ENCODE results near the gene CENPX. TPM values are rescaled to one million over a fixed set of nuclear protein-coding genes. Genes with fewer than 3 reads are reported as not detected.
"Not testable (repeated sequence)": the region's sequence is repeated elsewhere in the genome, so short reads cannot be mapped to it uniquely, and the experiment has no call there.

CENPX gene
- total RNA-seq, 1 experiment from 2014 or later, result 119 TPM

DNA sequence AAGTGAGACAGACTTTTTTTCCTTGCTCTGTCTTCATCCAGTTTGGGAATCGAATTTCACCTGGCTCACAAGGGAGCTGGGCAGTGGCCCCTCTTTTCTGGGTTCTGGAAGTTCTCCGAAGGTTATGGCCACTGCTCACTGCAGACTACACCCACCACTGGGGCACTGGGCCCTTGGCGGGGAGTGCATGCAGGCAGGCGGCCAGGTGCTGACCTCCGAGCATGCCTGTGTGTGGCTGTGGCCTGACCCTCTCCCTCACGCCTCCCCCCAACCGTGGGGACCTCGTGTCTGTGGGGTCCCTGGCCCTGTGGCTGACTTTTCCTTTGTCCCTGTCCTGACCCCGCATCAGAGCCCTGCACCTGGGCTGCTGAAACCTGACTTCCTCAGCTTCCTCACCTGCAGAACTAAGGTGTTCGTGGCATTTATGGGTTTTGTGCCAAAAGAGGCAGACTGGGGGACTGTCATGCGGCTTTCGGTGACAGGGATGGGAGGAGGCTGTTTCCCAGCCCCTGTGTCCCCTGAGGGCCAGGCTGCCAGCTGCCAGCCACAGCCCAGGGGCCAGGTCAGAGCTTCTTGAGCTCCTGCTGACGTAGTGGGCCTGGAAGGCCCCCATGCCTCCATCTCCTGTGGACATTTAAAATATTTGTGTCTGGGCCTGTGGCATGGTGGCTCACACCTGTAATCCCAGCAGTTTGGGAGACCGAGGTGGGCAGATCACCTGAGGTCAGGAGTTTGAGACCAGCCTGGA lies 23.8 kb downstream of the CENPX start:
- DNase-seq (ENCODE audit: low read depth), result no peak

DNA sequence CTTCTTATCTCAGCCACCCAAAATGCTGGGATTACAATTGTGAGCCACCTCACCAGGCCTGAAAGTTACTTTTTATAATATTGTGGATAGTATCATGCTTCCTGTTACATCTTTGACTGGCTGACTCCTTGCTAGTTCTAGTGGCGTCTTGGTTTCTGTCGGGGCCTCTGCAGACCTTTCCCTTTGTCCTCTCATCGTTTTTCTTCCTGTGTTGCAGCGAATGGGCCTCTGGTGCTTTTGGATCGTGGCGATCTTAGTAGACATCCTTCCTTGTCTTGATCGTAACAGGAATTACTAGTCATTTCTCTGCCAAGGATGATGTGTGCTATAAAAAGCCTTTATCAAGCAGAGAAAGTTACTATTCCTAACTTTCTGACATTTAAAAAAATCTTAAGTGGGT lies 24.5 kb downstream of the CENPX start:
- no peak for DNase-seq (ENCODE audit: low read depth)

DNA sequence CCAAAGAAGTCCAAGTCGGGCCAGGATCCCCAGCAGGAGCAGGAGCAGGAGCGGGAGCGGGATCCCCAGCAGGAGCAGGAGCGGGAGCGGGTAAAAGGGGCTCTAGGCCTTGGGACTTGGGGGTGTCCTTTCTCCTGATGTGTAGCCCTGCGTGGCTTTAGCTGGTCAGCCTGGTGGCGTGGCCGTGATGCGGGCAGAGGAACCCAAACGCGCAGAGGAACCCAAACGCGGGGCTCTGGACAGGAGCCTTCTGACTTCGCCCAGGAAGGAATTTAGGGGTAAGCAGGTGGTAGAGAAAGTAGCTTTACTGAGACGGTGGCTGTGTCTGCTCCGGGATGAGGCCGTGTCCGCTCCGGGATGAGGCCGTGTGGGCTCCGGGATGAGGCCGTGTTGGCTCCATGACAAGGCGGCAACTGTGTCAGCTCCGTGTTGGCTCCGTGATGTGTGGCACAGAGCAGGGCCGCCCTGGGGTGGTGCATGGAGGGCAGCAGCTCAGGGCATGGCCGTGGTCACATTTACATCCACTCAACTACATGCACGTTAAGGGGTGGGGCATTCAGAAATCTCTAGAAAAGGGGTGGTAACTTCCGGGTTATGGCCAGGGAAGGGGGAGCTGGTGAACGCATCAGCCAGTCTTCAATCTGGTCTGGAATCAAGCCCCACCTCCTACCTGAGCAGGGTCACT lies 25.8 kb downstream of the CENPX start:
- DNase-seq (ENCODE audit: low read depth), result no peak

DNA sequence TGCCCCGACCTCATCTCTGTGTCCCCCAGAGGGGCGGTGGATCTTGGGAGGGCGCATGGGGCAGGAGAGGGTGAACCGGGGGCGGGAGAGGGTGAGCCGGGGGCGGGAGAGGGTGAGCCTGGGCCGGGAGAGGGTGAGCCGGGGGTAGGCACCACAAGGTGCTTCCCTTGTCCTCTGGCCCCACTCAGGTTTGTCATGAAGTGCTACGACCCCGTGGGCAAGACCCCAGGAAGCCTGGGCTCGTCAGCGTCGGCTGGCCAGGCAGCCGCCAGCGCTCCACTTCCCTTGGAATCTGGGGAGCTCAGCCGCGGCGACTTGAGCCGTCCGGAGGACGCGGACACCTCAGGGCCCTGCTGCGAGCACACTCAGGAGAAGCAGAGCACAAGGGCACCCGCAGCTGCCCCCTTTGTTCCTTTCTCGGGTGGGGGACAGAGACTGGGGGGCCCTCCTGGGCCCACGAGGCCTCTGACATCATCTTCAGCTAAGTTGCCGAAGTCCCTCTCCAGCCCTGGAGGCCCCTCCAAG lies 26.4 kb downstream of the CENPX start:
- no peak for DNase-seq (ENCODE audit: low read depth)

DNA sequence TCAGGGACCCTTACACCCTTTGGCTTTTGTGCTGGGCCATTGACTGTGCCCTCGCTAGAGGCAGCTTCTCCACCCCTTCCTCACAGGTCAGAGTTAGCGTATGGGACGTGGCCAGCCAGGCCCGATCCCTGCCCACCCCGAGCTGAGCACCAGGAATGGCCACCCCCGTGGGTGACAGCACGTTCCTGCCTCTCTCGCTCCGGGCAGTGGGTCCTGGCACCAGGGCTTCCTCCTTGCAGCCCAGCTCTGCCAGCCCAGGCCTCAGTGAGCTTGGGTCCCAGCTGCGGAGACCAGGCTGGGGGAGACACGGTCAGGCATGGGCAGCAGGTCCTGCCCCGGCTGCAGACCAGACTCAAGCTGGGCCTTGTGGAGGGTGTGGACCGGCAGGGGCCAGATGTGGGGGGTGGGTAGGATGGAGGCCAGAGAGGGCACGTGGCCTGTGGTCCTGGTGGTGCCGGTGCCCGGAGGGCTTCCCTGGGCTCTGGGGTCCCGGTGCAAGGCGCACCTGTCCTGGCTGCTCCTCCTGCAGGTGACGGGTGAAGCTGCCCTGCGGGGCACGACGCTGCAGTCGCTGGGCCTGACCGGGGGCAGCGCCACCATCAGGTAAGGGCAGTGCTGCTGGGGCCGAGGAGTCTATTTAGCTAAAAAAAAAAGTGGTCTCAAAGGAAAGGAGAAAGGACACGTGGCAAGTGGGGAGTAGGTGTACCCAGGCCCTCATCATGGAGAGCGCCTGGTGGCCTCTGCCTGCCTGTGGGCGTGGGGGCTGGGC lies 27.0 kb downstream of the CENPX start:
- no peak for DNase-seq (ENCODE audit: low read depth)

DNA sequence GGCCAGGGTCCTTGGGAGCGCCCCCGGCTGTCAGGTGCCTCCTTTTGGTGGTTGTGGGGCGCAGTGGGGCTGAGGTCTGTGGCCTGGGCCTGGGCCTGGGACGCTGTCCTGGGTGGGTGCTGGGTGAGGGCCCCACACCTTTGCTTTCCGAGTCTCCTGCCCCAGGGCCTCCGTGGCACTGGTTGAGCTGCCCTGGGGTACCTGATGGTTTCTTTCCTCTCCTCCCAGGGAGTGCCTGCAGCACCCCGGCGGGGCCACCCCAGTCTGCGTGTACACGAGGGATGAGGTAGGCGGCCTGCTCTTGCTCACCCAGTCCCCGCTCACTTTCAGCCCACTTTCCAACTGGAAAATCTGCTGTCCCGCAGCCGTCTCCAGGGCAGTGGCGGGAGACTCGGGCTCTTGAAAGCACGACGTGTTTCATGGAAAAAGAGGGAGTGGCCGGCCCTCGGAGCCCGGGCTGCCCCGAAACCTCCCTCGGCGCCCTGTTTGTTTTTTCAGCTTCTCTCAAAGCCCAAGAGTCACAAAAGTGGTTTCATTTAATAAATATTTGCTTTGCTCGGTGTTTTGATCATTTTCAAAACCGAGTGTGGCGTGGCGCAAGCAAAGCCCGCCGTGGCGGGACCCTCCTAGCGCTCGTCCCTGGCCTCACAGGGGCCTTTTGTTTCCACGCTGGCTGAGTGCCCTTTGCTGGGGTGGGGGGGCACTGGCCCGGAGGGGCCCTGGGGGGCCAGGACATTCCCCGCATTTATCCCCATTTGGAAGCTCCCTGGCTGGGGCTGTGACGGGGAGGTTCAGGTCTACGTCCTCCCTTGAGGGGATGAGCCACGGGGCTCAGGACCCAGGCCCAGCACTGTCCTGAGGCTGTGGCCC lies 27.9 kb downstream of the CENPX start:
- no peak for DNase-seq (ENCODE audit: low read depth)

DNA sequence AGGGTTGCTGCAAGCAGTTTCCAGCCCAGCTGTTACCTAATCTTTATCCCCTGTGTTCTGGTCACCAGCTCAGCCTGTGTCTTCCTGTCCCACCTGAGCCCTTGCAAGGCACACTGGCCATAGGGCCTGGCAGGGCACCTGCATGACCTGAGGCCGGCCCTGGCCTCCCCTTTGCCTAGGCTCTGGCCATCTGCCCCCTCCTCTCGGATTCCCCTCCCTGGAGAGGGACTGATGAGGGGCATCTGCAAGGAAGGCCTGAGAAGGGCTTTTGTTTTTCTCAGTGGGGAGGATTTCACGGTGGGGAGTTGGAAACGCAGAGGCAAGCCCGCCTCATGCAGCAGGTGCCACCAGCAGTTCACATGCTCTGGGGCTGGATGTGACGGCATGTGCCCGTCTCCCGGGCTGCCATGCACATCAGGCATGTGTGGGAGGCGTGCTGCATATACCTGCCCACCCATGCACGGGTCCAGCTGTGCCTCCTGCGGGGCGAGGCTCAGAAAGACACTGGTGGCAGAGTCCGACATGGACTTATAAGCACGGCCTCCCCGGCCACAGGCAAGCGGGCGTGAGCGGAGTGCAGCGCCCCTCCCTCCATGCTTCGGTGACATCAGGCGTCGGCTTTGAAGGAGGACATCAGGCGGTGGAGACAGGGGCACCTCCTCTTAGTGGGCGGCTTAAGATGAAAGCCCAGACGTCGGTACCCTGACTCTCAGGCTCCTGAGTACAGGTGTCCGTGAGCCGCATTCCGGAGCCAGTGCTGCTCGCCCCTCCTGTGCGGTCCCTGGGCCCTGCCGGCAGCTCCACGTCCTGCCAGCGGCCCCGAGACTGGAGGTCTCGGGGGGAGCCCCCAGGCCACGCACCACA lies 28.7 kb downstream of the CENPX start:
- DNase-seq (ENCODE audit: low read depth), result no peak

DNA sequence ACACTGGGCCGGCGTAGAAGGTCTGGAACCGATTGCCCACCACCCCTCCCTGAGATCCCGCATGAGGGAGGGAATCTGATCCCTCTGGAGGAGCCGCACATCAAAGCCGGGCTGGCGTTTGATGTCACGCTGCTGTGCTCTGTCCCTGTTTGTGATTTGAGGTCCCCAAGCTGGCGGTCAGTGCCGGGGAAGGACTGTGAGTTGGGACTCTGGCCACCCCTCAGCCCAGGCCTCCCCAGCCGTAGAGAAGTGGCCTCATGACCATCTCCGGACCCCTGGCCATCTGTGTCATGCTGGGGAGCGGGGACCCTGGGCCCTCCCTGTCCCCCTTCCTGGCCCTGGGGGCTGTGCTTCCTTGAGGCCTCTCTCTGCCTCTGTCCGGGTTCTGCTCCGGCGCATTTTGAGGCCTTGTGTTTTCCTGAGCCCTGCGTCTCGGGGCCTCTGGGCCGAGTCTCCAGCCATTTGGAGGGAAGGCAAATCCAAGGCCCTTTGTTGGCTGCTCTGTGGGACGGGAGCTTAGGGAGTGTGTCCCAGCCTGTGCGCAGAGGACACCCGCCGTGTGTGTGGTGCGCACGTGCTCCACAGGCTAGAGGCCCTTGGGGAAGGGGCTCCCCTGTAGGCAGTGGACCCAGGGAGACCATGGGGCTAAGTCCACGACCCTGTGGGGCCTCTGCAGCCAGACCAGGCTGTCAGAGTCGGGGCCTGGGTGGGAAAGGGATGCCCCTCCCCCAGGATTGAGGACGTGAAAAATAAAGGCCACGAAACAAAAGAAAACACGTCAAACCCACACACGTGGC lies 30.2 kb downstream of the CENPX start:
- no peak for DNase-seq (ENCODE audit: low read depth)

DNA sequence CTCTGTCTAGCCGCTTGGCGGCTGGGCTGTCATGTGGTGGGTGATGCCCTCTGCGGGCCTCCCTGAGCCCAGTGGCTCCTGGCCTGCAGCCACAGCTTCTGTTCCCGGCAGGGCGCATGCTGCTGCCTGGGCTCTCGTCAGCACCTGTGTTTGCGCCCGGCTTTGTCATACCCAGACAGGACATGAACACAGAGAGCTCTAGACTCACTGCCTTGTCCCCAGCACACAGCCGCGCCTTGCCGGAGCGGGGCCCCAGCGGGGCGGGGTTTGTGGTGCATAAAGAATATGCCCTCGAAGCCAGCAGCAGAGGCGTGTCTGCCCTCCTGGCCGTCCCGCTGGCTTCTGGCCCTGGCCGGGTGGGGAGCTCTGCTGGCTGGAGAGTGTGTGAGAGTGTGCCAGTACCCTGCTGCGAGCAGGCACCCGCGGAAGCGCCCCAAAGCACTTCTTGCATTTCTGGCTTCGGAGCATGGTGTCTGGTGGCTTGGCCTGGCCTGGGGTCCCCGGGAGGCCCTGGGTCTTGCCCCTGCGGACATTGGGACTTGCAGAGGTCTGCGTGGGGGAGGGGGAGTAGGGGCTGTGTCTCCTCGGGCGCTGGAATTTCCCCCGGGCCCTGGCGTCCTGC lies 30.9 kb downstream of the CENPX start:
- no peak for DNase-seq (ENCODE audit: low read depth)

DNA sequence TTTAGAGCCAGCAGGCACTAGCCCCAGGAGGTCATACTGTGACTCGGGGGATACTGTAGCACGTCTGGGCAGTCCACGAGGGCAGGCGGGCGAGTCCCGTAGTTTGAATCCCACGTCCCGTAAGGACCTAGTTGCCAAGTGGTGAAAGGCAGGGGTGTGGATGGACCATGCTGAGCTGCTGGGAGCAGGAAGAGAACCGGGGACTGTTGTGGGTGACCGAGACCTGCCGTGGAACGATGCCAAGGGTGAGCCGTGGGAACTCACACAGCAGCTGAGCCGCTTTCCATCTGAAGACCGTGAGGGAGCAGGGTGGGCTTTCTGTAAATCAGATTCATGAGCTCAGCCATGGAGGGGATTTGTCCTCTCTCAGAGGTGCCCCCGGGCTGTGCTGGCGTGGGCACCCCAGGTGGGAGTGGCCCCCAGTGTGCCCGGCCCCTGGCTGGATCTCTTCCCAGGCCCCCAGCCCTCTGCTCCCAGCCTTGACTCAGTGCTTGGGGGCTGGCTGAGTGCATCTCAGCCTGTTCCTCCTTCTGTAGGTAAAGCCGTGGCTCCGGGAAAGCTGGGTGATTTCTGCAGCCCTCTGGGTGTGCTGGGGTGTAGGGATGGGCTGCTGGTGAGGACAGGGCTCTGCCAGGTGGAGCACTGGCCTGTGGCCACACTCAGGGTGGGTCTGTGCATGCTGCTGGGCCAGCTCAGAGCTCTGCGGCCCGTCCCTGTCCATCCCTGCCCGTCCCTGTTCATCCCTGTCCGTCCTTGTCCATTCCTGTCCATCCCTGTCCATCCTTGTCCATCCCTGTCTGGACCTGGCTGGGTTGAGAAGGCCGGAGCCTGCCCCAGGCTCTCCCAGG lies 31.6 kb downstream of the CENPX start:
- no peak for DNase-seq (ENCODE audit: low read depth)

DNA sequence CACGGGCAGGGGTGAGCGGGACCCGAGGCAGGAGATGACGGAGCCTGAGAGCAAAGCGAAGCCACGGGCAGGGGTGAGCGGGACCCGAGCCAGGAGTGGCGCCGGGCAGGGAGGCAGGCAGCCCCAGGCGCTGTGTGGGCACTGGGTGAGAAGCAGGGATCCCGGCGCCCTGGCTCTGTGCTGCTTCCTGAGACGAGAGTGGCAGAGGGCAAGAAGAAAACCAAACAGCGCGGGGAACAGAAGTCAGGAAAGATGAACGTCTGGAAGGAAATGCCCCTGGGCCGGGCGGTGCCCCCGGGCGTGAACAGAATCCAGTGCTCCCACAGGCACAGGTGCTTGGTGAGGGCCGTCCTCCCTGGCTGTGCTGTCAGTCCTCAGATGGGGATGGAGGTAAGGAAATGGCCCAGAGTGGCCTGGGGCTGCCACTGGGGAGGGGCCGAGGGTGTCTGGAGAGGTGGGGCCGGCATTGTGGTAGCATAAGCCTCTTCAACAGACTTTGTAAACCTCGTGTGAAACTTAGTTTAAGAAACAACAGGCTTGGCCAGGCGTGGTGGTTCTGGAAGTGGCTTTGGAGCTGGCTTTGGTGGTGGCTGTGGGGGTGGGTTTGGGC lies 35.4 kb downstream of the CENPX start:
- no peak for DNase-seq (ENCODE audit: low read depth)

DNA sequence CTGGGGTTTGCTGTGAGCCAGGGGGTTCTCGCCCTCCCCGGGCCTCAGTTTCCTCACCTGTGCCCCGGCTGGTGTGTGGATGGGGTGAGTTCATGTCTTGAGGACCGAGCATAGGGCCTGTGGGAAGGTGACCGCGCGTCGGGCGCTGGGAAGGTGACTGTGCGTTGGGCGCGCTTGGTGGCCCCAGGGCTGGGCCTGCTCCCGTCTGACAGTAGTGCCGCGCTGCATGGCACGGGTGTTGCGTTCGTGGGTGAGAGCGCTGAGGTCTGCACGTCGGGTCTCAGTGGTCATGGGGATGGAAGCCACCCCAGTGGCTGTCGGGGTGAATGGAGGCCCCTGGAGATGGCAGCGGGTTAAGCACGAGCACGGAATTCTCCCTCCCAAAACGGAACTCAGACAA lies 36.1 kb downstream of the CENPX start:
- no peak for DNase-seq (ENCODE audit: low read depth)

DNA sequence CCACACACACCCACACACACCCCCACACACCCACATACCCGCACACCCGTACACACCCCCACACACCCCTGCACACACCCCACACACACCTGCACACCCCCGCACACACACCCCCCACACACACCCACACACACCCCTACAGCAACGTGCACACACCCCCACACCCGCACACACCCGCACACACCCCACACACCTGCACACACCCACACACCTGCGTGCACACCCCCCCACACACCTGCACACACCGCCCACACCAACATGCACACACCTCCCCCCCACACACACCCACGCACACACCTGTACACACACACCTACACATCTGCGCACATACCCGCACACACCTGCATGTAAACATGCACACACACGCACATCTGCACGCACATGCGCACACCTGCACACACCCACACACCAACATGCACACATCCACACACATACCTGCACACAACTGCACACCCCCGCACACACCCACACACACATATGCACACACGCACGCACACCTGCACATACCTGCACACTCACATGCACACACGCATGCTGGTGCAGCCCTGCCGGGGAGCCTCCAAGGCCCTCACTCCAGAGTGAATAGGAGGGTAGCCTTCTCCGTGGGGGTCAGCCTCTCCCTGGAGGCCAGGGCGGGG lies 37.8 kb downstream of the CENPX start:
- no peak for DNase-seq (ENCODE audit: low read depth)

DNA sequence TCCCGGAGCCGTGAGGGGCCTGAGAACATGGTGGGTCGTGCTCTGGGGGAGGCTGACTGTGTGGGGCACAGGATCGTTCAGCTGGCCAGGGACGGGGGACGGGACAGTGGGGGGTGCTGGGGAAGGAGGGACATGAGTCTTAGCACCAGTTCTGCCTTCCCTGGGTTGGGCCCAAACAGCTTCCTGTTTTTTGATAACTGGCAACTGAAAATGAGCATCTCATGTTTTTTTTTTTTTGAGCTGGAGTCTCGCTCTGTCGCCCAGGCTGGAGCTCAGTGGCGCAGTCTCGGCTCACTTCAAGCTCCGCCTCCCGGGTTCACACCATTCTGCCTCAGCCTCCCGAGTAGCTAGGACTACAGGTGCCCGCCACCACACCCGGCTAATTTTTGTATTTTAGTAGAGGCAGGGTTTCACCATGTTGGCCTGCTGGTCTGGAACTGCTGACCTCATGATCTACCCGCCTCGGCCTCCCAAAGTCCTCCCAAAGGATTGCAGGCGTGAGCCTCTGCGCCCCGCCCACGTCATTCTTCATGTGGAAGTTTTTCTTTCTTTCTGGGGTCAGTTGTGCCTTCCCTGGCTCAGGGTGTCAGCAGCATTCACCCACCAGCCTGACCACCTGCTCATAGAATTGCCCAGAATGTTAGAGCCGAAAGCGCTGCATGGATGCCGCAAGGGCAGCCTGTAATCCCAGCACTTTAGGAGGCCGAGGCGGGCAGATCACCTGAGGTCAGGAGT lies 38.9 kb downstream of the CENPX start:
- DNase-seq (ENCODE audit: low read depth), result no peak

DNA sequence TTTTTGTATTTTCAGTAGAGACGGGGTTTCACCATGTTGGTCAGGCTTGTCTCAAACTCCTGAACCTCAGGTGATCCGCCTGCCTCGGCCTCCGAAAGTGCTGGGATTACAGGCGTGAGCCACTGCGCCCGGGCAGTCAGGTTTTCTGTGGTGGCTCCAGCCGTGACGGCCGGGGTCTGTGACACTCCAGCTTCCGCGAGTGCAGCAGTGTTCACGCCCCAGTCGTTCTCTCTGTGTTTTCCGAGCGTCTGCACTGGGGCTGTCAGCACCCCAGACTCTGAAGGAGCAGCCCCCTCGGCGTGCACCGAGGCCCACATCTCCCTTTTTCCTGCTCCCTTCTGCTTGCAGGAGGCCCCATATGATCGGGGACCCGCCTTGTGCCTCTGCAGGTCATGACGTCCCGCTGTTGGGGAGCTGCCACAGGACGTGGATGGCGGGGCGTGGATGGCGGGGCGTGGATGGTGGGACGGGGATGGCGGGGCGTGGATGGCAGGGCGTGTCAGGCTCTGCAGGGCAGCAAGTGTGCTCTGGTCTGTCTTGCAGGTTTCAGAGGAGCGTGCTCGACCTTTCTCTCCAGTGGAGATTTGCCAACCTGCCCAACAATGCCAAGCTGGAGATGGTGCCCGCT lies 39.6 kb downstream of the CENPX start:
- no peak for DNase-seq (ENCODE audit: low read depth)

DNA sequence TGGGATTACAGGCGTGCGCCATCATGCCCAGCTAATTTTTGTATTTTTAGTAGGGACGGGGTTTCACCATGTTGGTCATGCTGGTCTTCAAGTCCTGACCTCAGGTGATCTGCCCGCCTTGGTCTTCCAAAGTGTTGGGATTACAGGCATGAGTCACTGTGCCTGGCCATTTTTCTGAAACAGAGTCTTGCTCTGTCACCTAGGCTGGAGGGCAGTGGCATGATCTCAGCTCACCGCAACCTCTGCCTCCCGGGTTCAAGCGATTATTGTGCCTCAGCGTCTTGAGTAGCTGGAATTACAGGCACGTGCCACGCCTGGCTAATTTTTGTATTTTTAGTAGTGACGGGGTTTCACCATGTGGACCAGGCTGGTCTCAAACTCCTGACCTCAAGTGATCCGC lies 41.2 kb downstream of the CENPX start:
- not testable (repeated sequence) for DNase-seq (ENCODE audit: low read depth)

All from RPMI7951 (cell line).